Measurements from ENCODE around the gene ALDH2. TPM values are rescaled to one million over a fixed set of nuclear protein-coding genes. Genes with fewer than 3 reads are reported as not detected.
"Not testable (repeated sequence)": the region's sequence is repeated elsewhere in the genome, so short reads cannot be mapped to it uniquely, and the experiment has no call there.

Gene ALDH2
- total RNA-seq, 1 experiment from 2014 or later, result not detected

- Mint-ChIP-seq H3K9me3 (ENCODE audit: unreplicated experiment) (no peaks in the 10 kb centered on the region), H3K36me3 (ENCODE audit: insufficient read depth, unreplicated experiment) (no peaks in the 10 kb centered on the region), H3K27ac (ENCODE audit: low read depth, unreplicated experiment) (no peak overlapping the region), H3K4me3 (ENCODE audit: unreplicated experiment) (no peak overlapping the region), H3K4me1 (ENCODE audit: insufficient read depth, unreplicated experiment) (no peaks in the 10 kb centered on the region), H3K27me3 (ENCODE audit: insufficient read depth, unreplicated experiment) (peaks cover 18% of the 10 kb centered on the region)
- ChIA-PET CTCF (interaction anchor here (0.6 kb wide), 2 partner anchors 13 to 14 kb away, joined by 3 to 5 read pairs; no protein-coding TSS in a partner anchor), POLR2A (interaction anchor here (3.5 kb wide), 1 partner anchor 14 kb away, joined by 18 read pairs; the partner anchor contains the start of gene MAPKAPK5)
- intact Hi-C loops (cut with micrococcal nuclease), result no loop called here
- TF ChIP-seq, protein P1, sequence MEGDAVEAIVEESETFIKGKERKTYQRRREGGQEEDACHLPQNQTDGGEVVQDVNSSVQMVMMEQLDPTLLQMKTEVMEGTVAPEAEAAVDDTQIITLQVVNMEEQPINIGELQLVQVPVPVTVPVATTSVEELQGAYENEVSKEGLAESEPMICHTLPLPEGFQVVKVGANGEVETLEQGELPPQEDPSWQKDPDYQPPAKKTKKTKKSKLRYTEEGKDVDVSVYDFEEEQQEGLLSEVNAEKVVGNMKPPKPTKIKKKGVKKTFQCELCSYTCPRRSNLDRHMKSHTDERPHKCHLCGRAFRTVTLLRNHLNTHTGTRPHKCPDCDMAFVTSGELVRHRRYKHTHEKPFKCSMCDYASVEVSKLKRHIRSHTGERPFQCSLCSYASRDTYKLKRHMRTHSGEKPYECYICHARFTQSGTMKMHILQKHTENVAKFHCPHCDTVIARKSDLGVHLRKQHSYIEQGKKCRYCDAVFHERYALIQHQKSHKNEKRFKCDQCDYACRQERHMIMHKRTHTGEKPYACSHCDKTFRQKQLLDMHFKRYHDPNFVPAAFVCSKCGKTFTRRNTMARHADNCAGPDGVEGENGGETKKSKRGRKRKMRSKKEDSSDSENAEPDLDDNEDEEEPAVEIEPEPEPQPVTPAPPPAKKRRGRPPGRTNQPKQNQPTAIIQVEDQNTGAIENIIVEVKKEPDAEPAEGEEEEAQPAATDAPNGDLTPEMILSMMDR (IDR thresholded peaks at IDR 0.05; ENCODE audit: unreplicated experiment), result no peak
- BruUV-seq (replicated peaks), result no TSS peak
- DNase-seq (ENCODE audit: unreplicated experiment), result no peak
Measured at GRCh38 chr12:111826992-111827391, 60.3 kb downstream of the ALDH2 start.

DNA sequence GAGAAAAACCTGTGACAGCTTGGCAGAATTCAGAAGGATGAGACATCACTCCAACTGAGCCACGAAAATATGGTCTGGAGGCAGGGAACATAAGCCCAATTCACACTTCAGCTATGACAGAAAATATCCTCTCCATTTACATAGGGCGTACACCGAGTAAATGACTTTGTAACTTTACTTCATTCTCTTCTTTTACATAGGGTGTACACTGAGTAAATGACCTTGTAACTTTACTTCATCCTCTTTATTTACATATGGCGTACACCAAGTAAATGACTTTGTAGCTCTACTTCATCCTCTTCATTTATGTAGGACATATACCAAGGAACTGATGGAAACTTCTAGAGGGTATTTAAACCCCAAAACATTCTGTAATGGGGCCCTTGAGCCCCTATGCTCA, 61.2 kb downstream of the ALDH2 start:
- ChIA-PET CTCF (interaction anchor here (0.5 kb wide), 2 partner anchors 378 to 1830 kb away, joined by 3 read pairs; no protein-coding TSS in a partner anchor), POLR2A (interaction anchor here (3.5 kb wide), 1 partner anchor 13 kb away, joined by 18 read pairs; the partner anchor contains the start of gene MAPKAPK5)
- no TSS peak for BruUV-seq (replicated peaks)
- Mint-ChIP-seq H3K36me3 (ENCODE audit: insufficient read depth, unreplicated experiment) (no peaks in the 10 kb centered on the region), H3K27me3 (ENCODE audit: insufficient read depth, unreplicated experiment) (peaks cover 19% of the 10 kb centered on the region), H3K9me3 (ENCODE audit: unreplicated experiment) (no peaks in the 10 kb centered on the region), H3K27ac (ENCODE audit: low read depth, unreplicated experiment) (no peak overlapping the region), H3K4me1 (ENCODE audit: insufficient read depth, unreplicated experiment) (no peaks in the 10 kb centered on the region), H3K4me3 (ENCODE audit: unreplicated experiment) (no peak overlapping the region)
- intact Hi-C loops (cut with micrococcal nuclease), result no loop called here
- TF ChIP-seq, protein P1 (IDR thresholded peaks at IDR 0.05; ENCODE audit: unreplicated experiment), result no peak
- no peak for DNase-seq (ENCODE audit: unreplicated experiment)

GRCh38 chr12:111828338-111828979, 61.7 kb downstream of the ALDH2 start:
- intact Hi-C loops (cut with micrococcal nuclease), result no loop called here

DNA sequence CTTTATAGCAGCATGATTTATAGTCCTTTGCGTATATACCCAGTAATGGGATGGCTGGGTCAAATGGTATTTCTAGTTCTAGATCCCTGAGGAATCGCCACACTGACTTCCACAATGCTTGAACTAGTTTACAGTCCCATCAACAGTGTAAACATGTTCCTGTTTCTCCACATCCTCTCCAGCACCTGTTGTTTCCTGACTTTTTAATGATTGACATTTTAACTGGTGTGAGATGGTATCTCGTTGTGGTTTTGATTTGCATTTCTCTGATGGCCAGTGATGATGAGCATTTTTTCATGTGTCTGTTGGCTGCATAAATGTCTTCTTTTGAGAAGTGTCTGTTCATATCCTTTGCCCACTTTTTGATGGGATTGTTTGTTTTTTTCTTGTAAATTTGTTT, 62.9 kb downstream of the ALDH2 start:
- H3K4me1 Mint-ChIP-seq (ENCODE audit: insufficient read depth, unreplicated experiment); H3K4me3 Mint-ChIP-seq (ENCODE audit: unreplicated experiment); BruUV-seq (replicated peaks); CTCF ChIA-PET; POLR2A ChIA-PET; H3K27ac Mint-ChIP-seq (ENCODE audit: low read depth, unreplicated experiment); DNase-seq (ENCODE audit: unreplicated experiment); intact Hi-C loops (cut with micrococcal nuclease); H3K36me3 Mint-ChIP-seq (ENCODE audit: insufficient read depth, unreplicated experiment); H3K9me3 Mint-ChIP-seq (ENCODE audit: unreplicated experiment): not testable (repeated sequence)
- peaks cover 25% of the 10 kb centered on the region for H3K27me3 Mint-ChIP-seq (ENCODE audit: insufficient read depth, unreplicated experiment)

More at GRCh38 chr12:111828338-111828979, 61.7 kb downstream of the ALDH2 start:
- DNase-seq (ENCODE audit: unreplicated experiment), result no peak
- Mint-ChIP-seq H3K36me3 (ENCODE audit: insufficient read depth, unreplicated experiment) (no peaks in the 10 kb centered on the region), H3K27me3 (ENCODE audit: insufficient read depth, unreplicated experiment) (peaks cover 19% of the 10 kb centered on the region), H3K4me1 (ENCODE audit: insufficient read depth, unreplicated experiment) (no peaks in the 10 kb centered on the region), H3K9me3 (ENCODE audit: unreplicated experiment) (no peaks in the 10 kb centered on the region), H3K4me3 (ENCODE audit: unreplicated experiment) (no peak overlapping the region), H3K27ac (ENCODE audit: low read depth, unreplicated experiment) (no peak overlapping the region)
- BruUV-seq (replicated peaks), result no TSS peak
- TF ChIP-seq, protein P1 (IDR thresholded peaks at IDR 0.05; ENCODE audit: unreplicated experiment), result no peak
- CTCF ChIA-PET, result interaction anchor here (0.5 kb wide), 1 partner anchor 1831 kb away, joined by 3 read pairs; no protein-coding TSS in a partner anchor
- POLR2A ChIA-PET, result interaction anchor here (3.5 kb wide), 1 partner anchor 13 kb away, joined by 18 read pairs; the partner anchor contains the start of gene MAPKAPK5

- POLR2A ChIA-PET, result interaction anchor here (0.7 kb wide), 1 partner anchor 178 kb away, joined by 3 read pairs; the partner anchor contains the start of gene ERP29
- not testable (repeated sequence) for H3K4me3 Mint-ChIP-seq (ENCODE audit: unreplicated experiment); H3K27ac Mint-ChIP-seq (ENCODE audit: low read depth, unreplicated experiment)
Measured at GRCh38 chr12:111834740-111835386, 68.1 kb downstream of the ALDH2 start.

GRCh38 chr12:111835531-111836181, 68.9 kb downstream of the ALDH2 start:
- ChIA-PET POLR2A (interaction anchor here (0.7 kb wide), 1 partner anchor 178 kb away, joined by 3 read pairs; the partner anchor contains the start of gene ERP29), CTCF (interaction anchor here (0.5 to 0.9 kb wide), 3 partner anchors 23 to 798 kb away, joined by 3 to 5 read pairs (median 5); no protein-coding TSS in a partner anchor)
- DNase-seq (ENCODE audit: unreplicated experiment); H3K4me3 Mint-ChIP-seq (ENCODE audit: unreplicated experiment); H3K4me1 Mint-ChIP-seq (ENCODE audit: insufficient read depth, unreplicated experiment); H3K27ac Mint-ChIP-seq (ENCODE audit: low read depth, unreplicated experiment); H3K9me3 Mint-ChIP-seq (ENCODE audit: unreplicated experiment); intact Hi-C loops (cut with micrococcal nuclease); BruUV-seq (replicated peaks): not testable (repeated sequence)
- Mint-ChIP-seq H3K36me3 (ENCODE audit: insufficient read depth, unreplicated experiment) (peaks cover 13% of the 10 kb centered on the region), H3K27me3 (ENCODE audit: insufficient read depth, unreplicated experiment) (peaks cover 25% of the 10 kb centered on the region)

More at GRCh38 chr12:111834740-111835386, 68.1 kb downstream of the ALDH2 start:
- DNase-seq (ENCODE audit: unreplicated experiment); intact Hi-C loops (cut with micrococcal nuclease); H3K9me3 Mint-ChIP-seq (ENCODE audit: unreplicated experiment); BruUV-seq (replicated peaks); H3K4me1 Mint-ChIP-seq (ENCODE audit: insufficient read depth, unreplicated experiment); CTCF ChIA-PET: not testable (repeated sequence)
- Mint-ChIP-seq H3K36me3 (ENCODE audit: insufficient read depth, unreplicated experiment) (peaks cover 10% of the 10 kb centered on the region), H3K27me3 (ENCODE audit: insufficient read depth, unreplicated experiment) (peaks cover 25% of the 10 kb centered on the region)

All from MCF 10A (cell line).